Activated CD8-positive, alpha-beta T cell treated with anti-CD3 and anti-CD28 coated beads for 36 hours (primary cell): ENCODE results near the gene CHCHD3. TPM values are rescaled to one million over a fixed set of nuclear protein-coding genes. Genes with fewer than 3 reads are reported as not detected.

Experiments
- ATAC-seq: fragments of 200-7000 bp; cut with Tn5 transposase; one replicate; pipeline ENCODE4 v1.10.0; 2021; ENCODE audit warnings: mild to moderate bottlenecking, moderate library complexity
- CTCF ChIA-PET: fragments of 350-600 bp; sonication (Branson Sonifier 250); formaldehyde crosslinking; loops from one replicate; lab custom pipeline; 2021; ENCODE audit warnings: antibody characterized with exemption; lab: Charles Lee
- POLR2A ChIA-PET: fragments of 350-600 bp; sonication (Branson Sonifier 250); formaldehyde crosslinking; loops from one replicate; lab custom pipeline; 2021; ENCODE audit warnings: antibody characterized with exemption; lab: Charles Lee
- DNase-seq: peaks from one replicate; pipeline ENCODE4 v3.0.0-alpha.2; 2020
- H3K27ac Mint-ChIP-seq: one replicate; pipeline ENCODE4 v1.8.0; 2021; ENCODE audit warnings: mild to moderate bottlenecking, mixed read lengths
- H3K27me3 Mint-ChIP-seq: one replicate; pipeline ENCODE4 v1.8.0; 2021; ENCODE audit warnings: mixed read lengths
- H3K36me3 Mint-ChIP-seq: one replicate; pipeline ENCODE4 v1.8.0; 2021; ENCODE audit warnings: low read depth, mixed read lengths
- H3K4me1 Mint-ChIP-seq: one replicate; pipeline ENCODE4 v1.8.0; 2021; ENCODE audit warnings: low read depth, mixed read lengths
- H3K4me3 Mint-ChIP-seq: one replicate; pipeline ENCODE4 v1.8.0; 2021; ENCODE audit warnings: mild to moderate bottlenecking, moderate library complexity, mixed read lengths
- H3K9me3 Mint-ChIP-seq: one replicate; pipeline ENCODE4 v1.8.0; 2021; ENCODE audit warnings: mixed read lengths
- CTCF ChIP-seq: fragments of 200-600 bp; IDR thresholded peaks from one replicate; pipeline ENCODE4 v1.8.0; 2022; ENCODE audit warnings: antibody characterized with exemption, mild to moderate bottlenecking
- intact Hi-C: fragments of 100-400 bp; cut with micrococcal nuclease; formaldehyde crosslinking; loops from one replicate; pipeline ENCODE4 v1.10.0; 2022
- total RNA-seq, 2 experiments: library from RNA; stranded (reverse); gene quantifications; one replicate each; pipeline ENCODE4 v1.2.3, GENCODE V29; 2021

Gene CHCHD3
- total RNA-seq, 2 experiments from 2014 or later, result 61.4 to 63.4 TPM

DNA sequence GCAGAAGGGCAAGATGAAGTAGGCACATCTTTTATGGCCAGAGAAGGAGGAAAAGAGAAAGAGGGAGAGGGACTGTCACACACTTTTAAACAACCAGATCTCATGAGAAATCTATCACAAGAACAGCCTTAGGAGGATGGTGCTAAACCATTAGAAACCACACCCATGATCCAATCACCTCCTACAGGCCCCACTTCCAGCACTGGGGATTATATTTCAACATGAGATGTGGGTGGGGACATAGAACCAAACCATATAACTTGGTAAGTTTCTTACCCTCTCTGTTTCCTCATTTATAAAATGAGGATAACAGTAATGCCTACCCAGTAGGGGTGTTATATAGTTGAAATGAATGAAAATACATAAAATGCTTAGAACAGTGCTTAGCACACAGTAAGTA lies 66.0 kb downstream of the CHCHD3 start:
- Mint-ChIP-seq H3K36me3 (peaks cover 20% of the 10 kb centered on the region), H3K27me3 (no peaks in the 10 kb centered on the region), H3K27ac (no peak overlapping the region), H3K9me3 (no peaks in the 10 kb centered on the region), H3K4me1 (peaks cover 3% of the 10 kb centered on the region), H3K4me3 (no peak overlapping the region)
- CTCF ChIA-PET, result no interaction called here
- DNase-seq, result no peak
- no peak for TF ChIP-seq CTCF
- intact Hi-C loops, result no loop called here
- no peak for ATAC-seq
- POLR2A ChIA-PET, result interaction anchor here (0.6 kb wide), 1 partner anchor 1395 kb away, joined by 3 read pairs; no protein-coding TSS in a partner anchor

DNA sequence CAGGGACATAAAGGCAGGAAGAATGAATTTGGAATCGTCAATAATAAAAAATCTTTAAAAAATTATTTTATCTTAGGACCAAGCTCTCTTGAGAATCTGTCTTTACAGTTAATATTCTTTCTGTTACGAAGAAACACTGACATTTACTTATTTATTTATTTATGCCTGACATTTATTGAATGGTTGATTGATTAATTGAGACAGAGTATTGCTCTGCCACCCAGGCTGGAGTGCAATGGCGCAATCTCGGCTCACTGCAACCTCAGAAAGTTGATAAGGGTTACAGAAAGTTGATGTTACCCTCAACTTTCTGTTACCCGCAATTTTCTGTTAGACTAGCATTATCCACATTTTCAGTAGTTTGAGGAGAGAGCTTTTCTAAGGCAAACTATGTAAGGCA lies 70.1 kb downstream of the CHCHD3 start:
- ATAC-seq, result no peak
- POLR2A ChIA-PET, result no interaction called here
- TF ChIP-seq CTCF, result no peak
- CTCF ChIA-PET, result no interaction called here
- Mint-ChIP-seq H3K4me1 (no peaks in the 10 kb centered on the region), H3K36me3 (peaks cover 29% of the 10 kb centered on the region), H3K27ac (no peak overlapping the region), H3K4me3 (no peak overlapping the region), H3K27me3 (no peaks in the 10 kb centered on the region), H3K9me3 (peaks cover 6% of the 10 kb centered on the region)
- intact Hi-C loops, result no loop called here
- no peak for DNase-seq

DNA sequence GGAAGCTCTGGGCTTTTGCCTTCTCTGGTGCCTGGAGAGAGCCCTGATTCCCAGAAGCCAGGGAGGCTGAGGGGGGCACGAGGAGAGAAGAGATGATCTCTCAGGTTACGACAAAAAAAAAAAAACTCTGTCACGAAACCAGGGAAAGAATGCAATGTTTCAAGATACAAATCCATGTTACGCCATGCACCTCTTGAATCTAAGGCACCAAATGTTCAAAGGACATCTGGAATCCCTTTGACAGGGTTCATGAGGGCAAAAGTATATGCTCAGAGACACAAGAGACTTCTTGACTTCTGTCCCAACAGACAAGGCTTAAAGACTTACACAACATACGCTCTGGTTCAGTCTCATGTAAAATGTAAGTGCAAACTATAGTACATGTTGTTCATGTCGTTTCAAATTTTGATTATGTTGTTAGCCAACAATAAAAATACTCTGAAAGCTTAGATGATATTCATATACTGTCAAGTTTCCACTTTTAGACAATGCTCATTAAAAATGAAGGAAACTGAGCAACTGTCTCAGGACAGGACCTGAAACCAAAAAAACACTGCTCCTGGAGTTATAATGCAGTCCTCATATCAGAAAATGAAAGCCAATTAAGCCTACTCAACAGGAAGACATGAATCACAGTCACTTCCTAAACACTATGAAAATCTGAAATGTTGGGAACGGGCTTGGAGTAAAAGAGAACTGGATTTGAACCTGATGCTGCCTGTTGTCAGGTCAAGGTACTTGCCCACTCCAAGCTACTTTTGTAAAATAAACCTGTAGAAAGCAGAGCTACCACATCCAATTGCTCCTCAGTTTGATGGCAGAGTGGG lies 72.3 kb downstream of the CHCHD3 start:
- no peak for TF ChIP-seq CTCF
- Mint-ChIP-seq H3K27ac (no peak overlapping the region), H3K4me3 (no peak overlapping the region), H3K27me3 (no peaks in the 10 kb centered on the region), H3K36me3 (peaks cover 33% of the 10 kb centered on the region), H3K9me3 (peaks cover 8% of the 10 kb centered on the region), H3K4me1 (no peaks in the 10 kb centered on the region)
- intact Hi-C loops, result no loop called here
- DNase-seq, result no peak
- no peak for ATAC-seq
- CTCF ChIA-PET, result no interaction called here
- POLR2A ChIA-PET, result no interaction called here

GRCh38 chr7:133007961-133008360 lies 73.9 kb downstream of the CHCHD3 start:
- no peaks in the 10 kb centered on the region for H3K27me3 Mint-ChIP-seq
- no peak for TF ChIP-seq CTCF
- H3K36me3 Mint-ChIP-seq, result peaks cover 34% of the 10 kb centered on the region
- ChIA-PET CTCF (no interaction called here), POLR2A (no interaction called here)
- peaks cover 8% of the 10 kb centered on the region for H3K9me3 Mint-ChIP-seq
- intact Hi-C loops, result no loop called here
- ATAC-seq (no peak), DNase-seq (no peak)
- no peak overlapping the region for H3K4me3 Mint-ChIP-seq
- H3K27ac Mint-ChIP-seq, result no peak overlapping the region
- peaks cover 4% of the 10 kb centered on the region for H3K4me1 Mint-ChIP-seq
